HG03520 (cell line): ENCODE measurements around the gene TEAD3.
"Not testable (repeated sequence)": the region's sequence is repeated elsewhere in the genome, so short reads cannot be mapped to it uniquely, and the experiment has no call there.

Experiments used
- ATAC-seq: cut with Tn5 transposase; IDR thresholded peaks from one replicate; pipeline ENCODE4 v1.9.1; 2021; ENCODE audit warnings: mild to moderate bottlenecking, moderate library complexity; ENCODE audit not compliant: unreplicated experiment

Gene TEAD3

DNA sequence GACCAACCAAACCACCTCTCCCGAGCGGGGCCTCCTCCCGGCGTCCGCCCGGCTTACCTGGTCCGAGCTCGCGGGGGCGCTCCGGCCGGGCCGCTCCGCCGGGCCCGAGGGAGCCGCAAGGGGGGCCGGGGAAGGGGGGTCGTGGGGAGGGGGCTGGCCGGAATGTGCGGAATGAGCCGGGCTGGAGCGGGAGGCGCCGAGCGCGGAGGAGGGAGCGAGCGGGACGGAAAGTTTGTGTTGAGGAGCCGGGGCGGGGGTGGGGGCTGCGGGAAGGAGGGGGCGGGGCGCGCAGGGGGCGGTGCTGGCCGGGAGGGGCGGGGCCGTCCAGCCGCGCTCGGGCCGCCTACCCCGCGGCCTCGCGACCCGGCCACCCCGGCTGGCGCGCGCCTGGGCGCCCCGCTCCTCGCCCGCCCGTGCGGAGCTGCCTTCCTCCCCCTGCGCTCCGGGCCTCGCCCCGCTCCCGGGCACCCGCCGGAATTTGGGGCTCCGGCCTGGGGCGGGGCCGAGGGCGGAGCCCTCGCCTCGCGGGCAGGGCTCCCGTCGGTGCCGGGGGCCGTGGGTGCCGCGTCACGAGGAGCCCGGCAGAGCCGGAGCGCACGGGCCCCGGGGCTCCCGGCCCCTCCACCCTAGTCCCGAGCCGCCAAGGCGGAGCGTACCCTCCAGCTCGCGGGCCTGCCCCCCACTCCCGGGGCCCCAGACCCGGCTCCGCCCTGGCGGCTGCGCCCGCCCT lies at the start of gene TEAD3:
Gene TEAD3, minus strand, starts transcription at position 239 of the 730 bp plus-strand sequence.
- ATAC-seq: no peak

DNA sequence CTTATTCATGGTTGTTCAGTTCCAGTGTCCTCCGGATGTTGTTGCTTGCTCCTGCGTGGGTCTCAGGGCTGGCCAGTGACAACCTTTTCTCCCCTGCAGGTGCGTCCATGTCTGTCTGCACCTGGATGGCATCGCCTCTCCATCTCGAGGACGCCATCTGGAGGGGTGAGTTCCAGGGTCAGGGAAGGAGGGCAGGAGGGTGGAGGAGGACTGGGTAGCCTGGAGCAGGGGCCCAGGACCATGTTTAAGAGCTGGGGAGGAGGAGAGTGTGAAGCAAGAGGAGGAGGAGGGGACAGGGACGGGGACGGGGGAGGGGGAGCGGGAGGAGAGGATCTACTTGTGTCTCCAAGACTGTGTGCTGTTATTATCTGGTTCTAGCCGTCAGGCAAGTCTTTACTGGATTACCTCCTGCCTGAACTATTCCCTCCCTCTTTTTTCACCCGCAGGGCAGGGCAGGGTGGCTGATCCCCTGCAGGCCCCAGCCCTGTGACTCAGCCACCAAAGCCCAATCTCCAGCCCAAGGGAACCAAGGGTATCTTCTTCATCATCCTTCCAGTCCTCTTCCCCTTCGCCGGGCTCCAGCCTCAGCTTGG lies 48.0 kb upstream of the TEAD3 start:
- ATAC-seq: no peak

DNA sequence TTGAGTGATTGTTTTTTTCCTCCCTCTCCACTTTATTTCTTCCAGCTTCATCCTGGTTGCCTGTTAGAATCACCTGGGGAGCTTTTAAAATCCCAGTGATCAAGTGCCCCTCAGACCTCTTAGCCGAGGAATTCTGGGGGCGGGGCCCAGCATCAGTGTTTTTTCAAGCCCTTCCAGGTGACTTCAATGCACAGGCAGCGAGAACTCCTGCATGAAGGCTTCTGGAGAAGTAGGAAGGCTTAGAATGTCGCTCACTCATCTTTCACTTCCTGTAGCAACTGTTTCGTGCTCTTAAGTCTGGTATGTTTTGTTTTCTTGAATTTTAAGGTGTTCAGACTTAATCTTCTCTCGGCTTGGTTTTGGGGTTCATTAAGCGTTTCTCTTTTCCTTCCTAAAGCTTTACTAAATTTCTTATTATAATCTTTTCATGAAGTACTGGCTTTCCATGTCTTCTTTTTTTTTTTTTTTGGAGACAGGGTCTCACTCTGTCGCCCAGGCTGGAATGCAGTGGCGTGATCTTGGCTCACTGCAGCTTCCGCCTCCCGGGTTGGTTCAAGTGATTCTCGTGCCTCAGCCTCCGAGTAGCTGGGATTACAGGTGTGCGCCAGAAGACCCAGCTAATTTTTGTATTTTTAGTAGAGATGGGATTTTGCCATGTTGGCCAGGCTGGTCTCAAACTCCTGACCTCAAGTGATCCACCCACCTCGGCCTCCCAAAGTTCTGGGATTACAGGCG lies 46.7 kb upstream of the TEAD3 start:
- ATAC-seq: no peak

DNA sequence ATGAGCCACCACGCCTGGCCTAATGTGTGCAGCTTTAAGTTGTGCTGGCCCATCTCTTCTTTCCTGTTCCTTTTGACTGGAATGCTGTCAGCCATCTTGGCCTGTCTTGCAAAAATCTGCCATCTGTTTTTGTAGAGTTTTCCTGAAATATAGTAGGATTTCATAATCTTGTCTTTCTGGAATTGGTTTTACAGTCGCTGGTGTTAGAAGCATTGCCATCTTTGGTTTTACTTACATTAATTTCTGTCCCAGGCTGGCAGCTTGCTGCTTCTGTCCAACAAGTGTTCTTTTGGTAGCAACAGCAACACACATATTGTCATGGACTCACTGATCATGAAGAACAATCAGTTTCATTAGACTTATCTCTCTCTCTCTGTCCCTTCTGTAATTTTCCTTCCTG lies 45.0 kb upstream of the TEAD3 start:
- no peak for ATAC-seq

DNA sequence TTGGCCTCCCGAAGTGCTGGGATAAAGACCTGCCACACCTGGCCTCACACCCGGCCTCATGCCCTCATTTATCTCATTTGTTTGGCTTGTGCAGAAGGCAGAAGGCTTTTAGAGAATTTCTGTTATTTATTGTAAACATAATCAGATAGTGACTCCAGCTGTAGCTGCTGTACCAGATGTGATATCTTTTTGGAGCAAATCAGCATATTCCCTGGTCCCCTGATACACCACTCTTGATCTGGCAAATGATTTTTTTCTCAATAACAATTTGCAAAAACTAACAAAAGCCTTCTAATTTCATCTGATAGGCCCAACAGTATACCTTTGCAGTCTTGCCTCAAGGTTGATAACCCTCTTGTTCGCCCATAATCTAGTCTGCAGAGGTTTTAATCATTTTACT lies 42.3 kb upstream of the TEAD3 start:
- no peak for ATAC-seq

DNA sequence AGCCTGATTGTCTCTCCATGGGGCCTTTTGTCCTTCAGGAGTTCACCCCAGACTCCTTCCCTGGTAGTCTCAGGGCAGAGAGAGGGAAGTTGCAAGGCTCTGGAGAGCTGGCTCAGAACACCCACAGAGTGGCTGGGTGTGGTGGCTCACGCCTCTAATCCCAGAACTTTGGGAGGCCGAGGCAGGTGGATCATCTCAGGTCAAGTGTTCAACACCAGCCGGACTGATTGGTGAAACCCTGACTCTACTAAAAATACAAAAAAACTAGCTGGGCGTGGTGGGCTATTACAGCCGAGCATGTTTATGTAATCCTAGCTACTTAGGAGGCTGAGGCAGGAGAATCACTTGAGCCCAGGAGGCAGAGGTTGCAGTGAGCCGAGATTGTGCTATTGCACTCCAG lies 39.0 kb upstream of the TEAD3 start:
- not testable (repeated sequence) for ATAC-seq

DNA sequence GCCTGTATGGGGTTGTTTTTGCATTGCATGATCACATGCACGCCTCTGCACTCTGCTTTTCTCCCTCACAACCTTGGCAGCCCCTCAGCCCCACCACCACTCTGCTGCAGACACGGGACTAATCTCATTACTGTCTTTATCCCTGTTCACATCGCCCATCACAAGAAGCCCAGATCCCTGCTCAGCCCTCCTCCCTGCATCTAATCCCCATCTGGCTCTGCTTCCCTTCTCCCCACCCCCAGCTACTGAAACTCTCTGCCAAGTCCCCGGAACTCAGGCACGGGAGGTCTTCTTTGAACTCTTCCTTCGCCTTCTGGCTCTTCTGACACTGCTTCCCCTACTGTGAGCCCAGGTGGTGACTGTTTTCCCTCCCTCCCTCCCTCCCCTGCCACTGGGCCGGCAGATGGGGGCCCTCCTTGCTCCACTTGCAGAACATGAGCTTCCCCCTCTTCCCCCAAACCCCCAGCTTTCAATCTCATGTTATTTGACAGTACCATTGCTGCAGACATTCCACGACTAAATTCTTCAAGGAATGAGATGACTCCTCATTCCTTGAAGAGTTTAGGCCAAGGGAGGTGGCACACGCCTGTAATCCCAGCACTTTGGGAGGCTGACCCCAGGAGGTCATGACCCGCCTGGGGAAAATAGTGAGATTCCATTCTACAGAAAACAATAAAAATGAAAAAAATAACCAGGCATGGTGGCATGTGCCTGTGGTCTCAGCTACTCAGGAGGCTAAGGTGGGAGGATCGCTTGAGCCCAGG lies 37.7 kb upstream of the TEAD3 start:
- no peak for ATAC-seq

DNA sequence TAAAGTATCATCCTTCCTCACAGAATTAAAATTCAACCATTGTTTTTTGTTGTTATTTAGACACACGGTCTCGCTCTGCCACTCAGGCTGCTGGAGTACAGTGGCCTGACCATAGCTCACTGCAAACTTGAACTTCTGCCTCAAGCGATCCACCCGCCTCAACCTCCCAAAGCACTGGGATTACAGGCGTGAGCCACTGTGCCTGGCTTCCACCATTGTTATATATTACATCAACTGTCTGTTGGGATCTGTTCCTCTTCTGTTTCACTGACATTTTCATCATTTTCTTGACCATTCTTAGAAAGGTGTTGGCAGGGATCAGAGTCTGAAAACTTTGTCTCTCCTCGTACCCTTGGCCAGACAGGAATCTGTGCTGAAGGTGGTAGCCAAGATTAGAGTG lies 37.1 kb upstream of the TEAD3 start:
- no peak for ATAC-seq

DNA sequence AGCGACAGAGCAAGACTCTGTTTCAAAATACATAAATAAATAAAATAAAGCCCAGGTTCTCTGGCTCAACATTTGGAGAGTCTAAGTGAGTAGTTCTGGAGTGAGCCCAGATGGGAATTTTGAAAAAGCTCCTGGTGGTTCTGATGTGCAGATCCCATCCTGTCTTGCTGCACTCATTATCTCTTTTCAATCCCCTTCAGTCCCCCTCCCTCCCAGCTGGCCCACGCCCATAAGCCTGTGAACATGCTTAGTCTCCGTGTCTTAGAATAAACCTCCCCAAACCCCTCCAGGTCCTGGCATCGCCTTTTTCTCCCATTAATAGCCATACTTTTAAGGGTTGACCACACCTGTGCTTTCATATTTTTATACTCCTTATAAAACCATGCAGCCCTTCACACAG lies 35.2 kb upstream of the TEAD3 start:
- no peak for ATAC-seq

DNA sequence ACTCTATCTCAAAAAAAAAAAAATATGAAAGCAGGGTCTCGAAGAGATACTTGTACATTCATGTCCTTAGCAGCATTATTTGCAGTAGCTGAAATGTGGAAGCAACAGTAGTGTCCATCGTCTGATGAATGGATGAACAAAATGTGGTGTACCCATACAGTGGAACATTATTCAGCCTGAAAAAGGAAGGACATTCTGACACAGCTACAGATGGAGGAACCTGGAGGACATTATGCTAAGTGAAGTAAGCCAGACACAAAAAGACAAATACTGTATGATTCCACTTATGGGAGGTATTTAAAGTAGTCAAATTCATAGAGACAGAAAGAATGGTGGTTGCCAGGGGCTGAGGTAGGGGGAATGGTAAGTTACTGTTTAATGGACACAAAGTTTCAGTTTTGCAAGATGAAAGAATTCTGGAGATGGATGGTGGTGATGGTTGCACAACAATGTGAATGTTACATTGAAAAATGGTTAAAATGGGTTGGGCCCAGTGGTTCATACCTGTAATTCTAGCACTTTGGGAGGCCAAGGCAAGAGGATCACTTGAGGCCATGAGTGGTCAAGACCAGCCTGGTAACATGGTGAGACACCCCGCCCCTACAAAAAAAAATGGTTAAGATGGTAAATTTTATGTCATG lies 27.6 kb upstream of the TEAD3 start:
- no peak for ATAC-seq

DNA sequence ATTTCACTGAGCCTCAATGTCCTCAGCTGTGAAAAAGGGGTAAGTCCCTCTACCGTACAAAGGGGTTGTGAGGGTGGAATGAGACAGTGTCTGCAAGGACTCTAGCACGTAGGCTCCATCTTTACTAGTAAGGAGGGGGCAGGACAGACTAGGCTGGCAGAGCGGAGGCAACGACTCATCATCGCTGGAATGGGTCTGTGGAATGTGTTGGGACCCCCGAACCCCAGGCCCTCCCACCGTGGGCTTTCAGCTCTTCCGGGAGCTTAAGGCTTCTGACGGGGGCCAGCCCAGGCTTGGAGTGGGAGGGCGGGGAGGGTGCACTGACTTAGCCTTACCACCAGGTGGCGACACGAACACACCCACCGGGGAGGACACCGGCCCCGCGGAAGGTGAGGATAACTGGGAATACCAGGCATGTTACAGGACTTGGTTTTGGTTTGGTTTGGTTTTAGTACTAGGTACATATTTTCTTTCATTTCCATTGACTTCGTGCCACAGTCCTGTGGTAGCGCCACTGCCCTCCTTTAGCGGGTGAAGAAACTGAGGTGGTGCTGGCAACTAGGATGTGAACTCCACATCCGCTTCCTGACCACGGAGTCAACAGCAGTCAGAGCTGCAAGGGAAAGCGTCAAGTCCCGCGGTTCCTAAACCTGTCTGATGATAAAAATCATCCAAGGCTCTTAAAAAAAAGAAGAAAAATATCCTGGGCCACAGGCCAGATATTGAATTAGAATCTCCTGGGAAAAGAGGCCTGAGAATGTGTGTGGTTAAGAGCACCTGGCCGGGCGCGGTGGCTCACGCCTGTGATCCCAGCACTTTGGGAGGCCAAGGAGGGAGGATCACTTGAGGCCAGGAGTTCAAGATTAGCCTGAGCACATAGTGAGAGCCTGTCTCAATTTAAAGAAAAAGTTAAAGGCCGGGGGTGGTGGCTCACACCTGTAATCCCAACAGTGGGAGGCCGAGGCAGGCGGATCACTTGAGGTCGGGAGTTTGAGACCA lies 26.1 kb upstream of the TEAD3 start:
- no peak for ATAC-seq

DNA sequence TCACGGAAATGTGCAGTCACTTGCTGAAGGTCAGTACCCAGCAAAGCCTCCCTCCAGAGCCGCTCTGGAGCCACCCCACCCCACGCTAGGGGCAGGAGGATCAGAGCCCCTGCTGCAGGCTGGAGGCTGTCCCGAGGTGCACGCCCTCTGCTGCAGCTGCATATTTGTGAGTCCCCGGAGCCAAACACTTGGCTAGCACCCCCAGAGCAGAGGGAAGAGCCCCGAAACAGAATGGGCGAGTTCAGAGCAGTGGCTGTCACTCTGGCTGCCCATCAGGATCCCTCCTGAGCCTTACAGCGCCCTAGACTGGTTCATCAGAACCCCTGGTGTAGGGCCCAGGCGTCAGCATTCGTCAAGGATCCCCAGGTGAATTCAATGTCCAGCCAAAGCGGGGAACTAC lies 25.3 kb upstream of the TEAD3 start:
- no peak for ATAC-seq

DNA sequence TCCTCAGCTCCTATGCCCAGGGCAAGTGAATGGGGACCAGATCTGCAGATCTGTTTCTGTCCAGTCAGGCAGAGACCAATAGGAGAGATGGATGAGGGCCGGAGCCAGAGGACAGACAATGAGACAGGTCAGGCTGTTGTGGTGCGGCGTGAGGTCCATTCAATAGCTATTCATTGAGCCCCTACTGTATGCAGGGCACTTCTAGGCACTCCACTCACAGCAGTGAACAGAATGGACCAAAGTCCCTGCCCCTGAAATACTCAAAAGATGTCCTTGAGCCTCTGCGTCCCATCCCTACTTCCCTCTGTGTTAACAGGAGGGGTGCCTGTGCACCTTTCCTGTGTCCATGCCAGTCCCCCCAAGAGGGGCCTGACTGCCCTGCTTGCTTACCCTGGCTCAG lies 24.4 kb upstream of the TEAD3 start:
- ATAC-seq: no peak

DNA sequence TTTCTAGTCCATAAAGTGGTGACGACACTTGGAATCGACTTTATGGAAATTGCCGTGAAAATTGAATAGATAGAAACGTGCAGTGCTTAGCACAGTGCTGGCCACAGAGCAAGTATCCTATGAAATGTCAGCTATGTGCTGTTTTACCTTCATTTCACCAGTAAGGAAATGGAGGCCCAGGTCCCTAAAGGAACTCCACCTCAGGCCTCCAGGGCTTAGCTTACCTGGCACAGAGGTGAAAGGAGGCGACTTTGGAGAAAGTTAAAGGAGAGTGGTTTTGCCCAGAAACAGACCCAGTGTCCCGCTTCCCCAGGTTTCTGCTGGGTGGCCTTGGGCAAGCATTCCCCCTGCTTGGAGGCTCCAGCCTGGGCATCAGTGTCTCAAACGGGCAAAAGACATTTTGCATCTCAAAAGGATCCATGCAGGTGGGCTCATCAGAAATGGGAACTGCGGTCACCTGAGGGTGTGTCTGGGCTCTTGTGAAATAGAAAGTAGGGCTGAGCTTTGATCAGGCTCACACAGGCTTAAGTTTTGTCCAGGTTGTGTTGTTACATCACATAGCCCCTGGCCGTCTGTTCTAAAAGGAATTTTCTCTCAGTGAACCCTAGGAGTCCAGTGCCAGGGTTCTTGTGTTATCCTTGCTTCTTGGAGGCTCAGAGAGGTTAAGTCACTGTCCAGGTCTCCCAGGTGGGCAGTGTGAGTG lies 22.6 kb upstream of the TEAD3 start:
- no peak for ATAC-seq

DNA sequence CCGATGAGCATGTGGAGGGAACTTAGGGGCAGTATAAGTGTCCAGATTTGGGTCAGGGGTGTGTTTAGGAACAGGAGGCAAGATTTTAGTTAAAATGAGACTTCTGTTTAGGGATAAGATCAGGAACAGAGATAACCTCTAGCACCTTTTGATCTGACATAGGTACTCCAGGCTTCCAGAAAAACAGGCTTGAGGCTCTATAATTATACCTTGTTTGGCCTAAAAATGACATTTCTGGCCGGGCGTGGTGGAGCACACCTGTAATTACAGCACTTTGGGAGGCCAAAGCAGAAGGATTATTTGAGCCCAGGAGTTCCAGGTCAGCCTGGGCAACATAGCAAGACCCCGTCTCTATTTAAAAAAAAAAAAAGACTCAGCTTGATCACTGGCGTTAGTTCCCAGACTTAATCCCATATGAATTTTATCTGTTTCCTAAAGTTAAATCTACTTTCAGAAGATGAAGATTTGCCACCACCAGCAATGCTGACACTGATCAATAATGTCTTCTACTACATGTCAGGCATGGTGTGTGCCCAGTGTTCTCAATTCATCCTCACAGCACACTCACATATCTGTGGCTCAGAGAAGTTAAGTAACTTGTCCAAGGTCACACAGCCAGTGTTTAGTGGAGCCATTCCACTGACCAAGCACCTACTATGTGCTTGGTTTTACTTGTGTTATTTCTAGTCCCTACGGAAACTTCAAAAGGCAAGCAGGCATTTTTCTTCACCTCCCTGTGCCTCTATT lies 21.9 kb upstream of the TEAD3 start:
- ATAC-seq: no peak

DNA sequence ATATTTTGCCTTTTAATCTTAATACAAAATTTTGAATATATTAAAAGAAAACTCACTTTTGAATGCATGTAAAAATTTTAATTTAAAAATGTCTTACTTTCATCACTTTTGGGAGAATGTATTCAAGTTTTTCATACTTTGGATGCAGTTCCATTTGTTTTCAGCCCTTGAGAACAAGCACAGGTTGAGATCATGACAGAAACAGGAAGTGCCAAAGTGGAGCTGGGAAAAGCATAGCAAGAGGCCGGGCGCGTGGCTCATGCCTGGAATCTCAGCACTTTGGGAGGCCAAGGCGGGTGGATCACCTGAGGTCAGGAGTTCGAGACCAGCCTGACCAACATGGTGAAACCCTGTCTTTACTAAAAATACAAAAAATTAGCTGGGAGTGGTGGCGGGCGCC lies 21.1 kb upstream of the TEAD3 start:
- ATAC-seq: not testable (repeated sequence)

DNA sequence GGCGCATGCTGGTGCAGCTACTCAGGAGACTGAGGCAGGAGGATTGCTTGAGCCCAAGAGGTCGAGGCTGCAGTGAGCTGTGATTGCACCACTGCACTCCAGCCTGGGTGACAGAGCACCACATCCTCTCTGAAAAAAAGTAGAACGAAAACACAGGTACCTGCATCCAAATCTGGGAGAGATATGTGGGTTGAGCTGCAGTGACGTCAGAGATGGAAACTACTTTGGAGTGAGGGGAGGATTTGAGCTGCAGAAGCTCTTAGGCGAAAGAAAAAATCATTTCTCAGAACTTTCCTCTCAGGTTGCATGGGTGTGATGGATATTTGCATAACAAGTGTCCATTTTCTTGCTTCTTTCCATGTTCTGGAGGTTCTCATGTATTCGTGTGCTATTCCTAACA lies 19.8 kb upstream of the TEAD3 start:
- ATAC-seq: no peak

DNA sequence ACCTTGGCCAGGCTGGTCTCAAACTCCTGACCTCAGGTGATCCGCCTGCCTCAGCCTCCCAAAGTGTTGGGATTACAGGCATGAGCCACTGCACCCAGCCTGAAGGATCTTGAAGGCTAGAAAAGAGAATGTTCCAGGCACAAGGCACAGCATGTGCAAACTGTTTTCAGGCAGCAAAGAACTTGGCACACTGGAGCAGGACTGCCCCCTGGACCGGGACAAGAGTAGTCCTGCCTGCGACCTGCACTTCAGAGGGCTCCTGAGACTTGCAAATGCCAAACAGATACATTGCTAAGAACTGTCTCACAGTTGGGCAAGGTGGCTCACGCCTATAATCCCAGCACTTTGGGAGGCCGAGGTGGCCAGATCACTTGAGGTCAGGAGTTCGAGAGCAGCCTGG lies 19.1 kb upstream of the TEAD3 start:
- not testable (repeated sequence) for ATAC-seq
